OCI-LY1 (cell line): ENCODE measurements around the gene CHST8.

Experiments
- H2AFZ ChIP-seq: fragments of 200-600 bp; sonication (generic), shearing (Covaris generic); 2 replicates; pipeline ENCODE4 v1.6.0; 2014; ENCODE audit warnings: antibody characterized with exemption, mild to moderate bottlenecking, low read length
- H3F3A ChIP-seq: fragments of 200-600 bp; sonication (generic), shearing (Covaris generic); 2 replicates; pipeline ENCODE4 v1.6.0; 2014; ENCODE audit warnings: mild to moderate bottlenecking, antibody characterized with exemption, low read length, moderate library complexity; ENCODE audit not compliant: insufficient read depth
- H3K27ac ChIP-seq: fragments of 200-600 bp; sonication (generic); 2 replicates; pipeline ENCODE4 v1.5.1; 2014; ENCODE audit warnings: low read length, mixed run types, mild to moderate bottlenecking, low read depth; ENCODE audit not compliant: poor library complexity, severe bottlenecking
- H3K27me3 ChIP-seq: fragments of 200-600 bp; sonication (generic); 2 replicates; pipeline ENCODE4 v1.6.0; 2014; ENCODE audit warnings: antibody characterized with exemption, mild to moderate bottlenecking, low read length, moderate library complexity; ENCODE audit not compliant: insufficient read depth
- H3K36me3 ChIP-seq: fragments of 200-600 bp; sonication (generic); 2 replicates; pipeline ENCODE4 v1.6.1; 2014; ENCODE audit warnings: mild to moderate bottlenecking, antibody characterized with exemption, low read length, moderate library complexity, mixed read lengths; ENCODE audit not compliant: insufficient read depth
- H3K4me1 ChIP-seq: fragments of 200-600 bp; sonication (generic); 2 replicates; pipeline ENCODE4 v1.5.1; 2014; ENCODE audit warnings: mild to moderate bottlenecking, low read length, moderate library complexity; ENCODE audit not compliant: insufficient read depth, severe bottlenecking
- H3K4me2 ChIP-seq: fragments of 200-600 bp; sonication (generic), shearing (Covaris generic); 2 replicates; pipeline ENCODE4 v1.6.1; 2014; ENCODE audit warnings: low read length
- H3K4me3 ChIP-seq: fragments of 200-600 bp; sonication (generic); 2 replicates; pipeline ENCODE4 v1.5.1; 2014; ENCODE audit warnings: low read length, low read depth, mild to moderate bottlenecking, mixed read lengths; ENCODE audit not compliant: poor library complexity, severe bottlenecking
- H3K79me2 ChIP-seq: fragments of 200-600 bp; shearing (Covaris generic); 2 replicates; pipeline ENCODE4 v1.6.1; 2016; ENCODE audit warnings: mixed run types, low read length, mixed read lengths; ENCODE audit not compliant: insufficient read depth
- H3K9ac ChIP-seq: fragments of 200-600 bp; sonication (generic), shearing (Covaris generic); 2 replicates; pipeline ENCODE4 v1.6.1; 2014; ENCODE audit warnings: mild to moderate bottlenecking, low read length, mixed read lengths
- H3K9me2 ChIP-seq: fragments of 200-600 bp; sonication (generic), shearing (Covaris generic); 2 replicates; pipeline ENCODE4 v1.6.1; 2014; ENCODE audit warnings: low read depth, mild to moderate bottlenecking, low read length, mixed read lengths
- H3K9me3 ChIP-seq: fragments of 200-600 bp; shearing (Covaris generic); 2 replicates; pipeline ENCODE4 v1.6.1; 2014; ENCODE audit warnings: low read length, mixed read lengths
- H4K20me1 ChIP-seq: fragments of 200-600 bp; sonication (generic), shearing (Covaris generic); 2 replicates; pipeline ENCODE4 v1.6.0; 2016; ENCODE audit warnings: mild to moderate bottlenecking, low read length; ENCODE audit not compliant: insufficient read depth
- EZH2 ChIP-seq: fragments of 200-600 bp; sonication (generic), shearing (Covaris generic); IDR thresholded peaks from 2 replicates; pipeline ENCODE4 v1.8.0; 2017; ENCODE audit warnings: borderline replicate concordance, mixed run types, mild to moderate bottlenecking, antibody characterized with exemption, low read length, moderate library complexity, mixed read lengths
- TF ChIP-seq, protein P1 (sequence below): fragments of 200-600 bp; sonication (generic), shearing (Covaris generic); IDR thresholded peaks from 2 replicates; pipeline ENCODE4 v1.5.1; 2017; ENCODE audit warnings: mild to moderate bottlenecking, antibody characterized with exemption, low read length, moderate library complexity, mixed read lengths

Gene CHST8

DNA sequence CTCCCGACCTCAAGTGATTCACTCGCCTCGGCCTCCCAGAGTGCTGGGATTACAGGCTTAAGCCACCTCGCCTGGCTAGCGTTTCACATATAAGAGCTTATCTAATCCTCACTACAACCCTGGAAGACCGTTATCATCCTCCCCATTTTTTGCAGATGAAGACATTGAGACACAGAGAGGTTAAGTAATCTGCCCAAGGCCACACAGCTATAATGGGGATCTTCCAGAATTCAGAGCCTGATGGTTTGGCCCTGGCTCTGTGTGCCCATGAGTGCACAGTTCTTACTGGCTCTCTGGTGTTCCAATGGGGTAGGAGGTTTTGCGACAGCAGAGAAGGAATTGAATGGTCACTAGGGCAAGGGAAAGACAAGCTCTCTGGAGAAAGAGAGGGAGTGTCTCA lies 158.1 kb downstream of the CHST8 start:
- Histone ChIP-seq H3K4me2 (no peak overlapping the region), H3K9ac (no peak overlapping the region), H3K4me3 (no peak overlapping the region), H3K27me3 (no peaks in the 10 kb centered on the region), H4K20me1 (no peaks in the 10 kb centered on the region), H3F3A (no peaks in the 10 kb centered on the region), H3K9me2 (no peaks in the 10 kb centered on the region), H3K4me1 (no peaks in the 10 kb centered on the region), H2AFZ (no peak overlapping the region), H3K9me3 (no peaks in the 10 kb centered on the region), H3K79me2 (no peaks in the 10 kb centered on the region), H3K27ac (no peak overlapping the region), H3K36me3 (no peaks in the 10 kb centered on the region)
- TF ChIP-seq, protein P1, sequence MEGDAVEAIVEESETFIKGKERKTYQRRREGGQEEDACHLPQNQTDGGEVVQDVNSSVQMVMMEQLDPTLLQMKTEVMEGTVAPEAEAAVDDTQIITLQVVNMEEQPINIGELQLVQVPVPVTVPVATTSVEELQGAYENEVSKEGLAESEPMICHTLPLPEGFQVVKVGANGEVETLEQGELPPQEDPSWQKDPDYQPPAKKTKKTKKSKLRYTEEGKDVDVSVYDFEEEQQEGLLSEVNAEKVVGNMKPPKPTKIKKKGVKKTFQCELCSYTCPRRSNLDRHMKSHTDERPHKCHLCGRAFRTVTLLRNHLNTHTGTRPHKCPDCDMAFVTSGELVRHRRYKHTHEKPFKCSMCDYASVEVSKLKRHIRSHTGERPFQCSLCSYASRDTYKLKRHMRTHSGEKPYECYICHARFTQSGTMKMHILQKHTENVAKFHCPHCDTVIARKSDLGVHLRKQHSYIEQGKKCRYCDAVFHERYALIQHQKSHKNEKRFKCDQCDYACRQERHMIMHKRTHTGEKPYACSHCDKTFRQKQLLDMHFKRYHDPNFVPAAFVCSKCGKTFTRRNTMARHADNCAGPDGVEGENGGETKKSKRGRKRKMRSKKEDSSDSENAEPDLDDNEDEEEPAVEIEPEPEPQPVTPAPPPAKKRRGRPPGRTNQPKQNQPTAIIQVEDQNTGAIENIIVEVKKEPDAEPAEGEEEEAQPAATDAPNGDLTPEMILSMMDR: no peak
- TF ChIP-seq EZH2: no peak

DNA sequence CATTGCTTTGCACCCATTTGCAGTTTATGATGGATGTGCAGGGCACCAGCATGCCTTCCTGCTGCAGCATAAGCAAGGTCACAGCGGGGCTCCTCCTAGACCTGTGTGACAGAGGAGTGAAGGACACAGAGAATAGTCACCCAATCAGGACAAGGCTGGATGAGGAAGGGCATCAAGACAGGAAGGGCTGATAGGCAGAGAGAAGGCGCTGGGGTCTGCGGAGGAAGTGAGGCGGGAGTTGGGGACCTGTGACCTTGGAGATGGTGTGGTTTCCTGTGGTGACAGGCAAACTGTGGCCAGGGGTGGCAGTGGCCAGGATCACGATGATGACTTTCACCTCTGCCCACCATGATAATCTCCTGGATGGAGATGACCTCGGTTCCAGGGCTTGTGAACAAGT lies 158.5 kb downstream of the CHST8 start:
- Histone ChIP-seq H3K4me2 (no peak overlapping the region), H2AFZ (no peak overlapping the region), H3K4me3 (no peak overlapping the region), H4K20me1 (no peaks in the 10 kb centered on the region), H3F3A (no peaks in the 10 kb centered on the region), H3K36me3 (no peaks in the 10 kb centered on the region), H3K9me2 (no peaks in the 10 kb centered on the region), H3K9ac (no peak overlapping the region), H3K27me3 (no peaks in the 10 kb centered on the region), H3K4me1 (no peaks in the 10 kb centered on the region), H3K9me3 (no peaks in the 10 kb centered on the region), H3K27ac (no peak overlapping the region), H3K79me2 (no peaks in the 10 kb centered on the region)
- TF ChIP-seq, protein P1: no peak

DNA sequence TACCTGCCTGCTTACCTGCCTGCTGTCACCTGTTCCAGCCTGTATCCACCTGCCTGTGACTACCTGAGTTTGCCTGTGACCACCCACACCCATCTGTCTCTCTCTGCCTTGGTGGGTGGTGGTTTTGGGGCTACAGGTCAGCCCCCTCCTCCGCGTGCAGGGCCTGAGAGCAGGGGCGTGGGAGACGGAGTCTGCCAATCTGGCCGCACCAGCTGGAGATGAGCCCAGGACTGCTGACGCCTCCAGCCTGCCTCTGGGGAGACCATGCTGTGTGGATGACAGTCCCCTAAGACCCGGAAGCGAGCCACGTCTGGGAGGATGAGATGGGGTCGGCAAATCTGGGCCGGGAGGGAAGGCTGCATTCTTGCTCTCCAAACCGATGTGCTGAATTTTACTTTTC lies 159.0 kb downstream of the CHST8 start:
- no peak overlapping the region for H2AFZ ChIP-seq
- H3F3A ChIP-seq: no peaks in the 10 kb centered on the region
- H4K20me1 ChIP-seq: no peaks in the 10 kb centered on the region
- no peaks in the 10 kb centered on the region for H3K9me3 ChIP-seq
- no peaks in the 10 kb centered on the region for H3K27me3 ChIP-seq
- no peak overlapping the region for H3K4me2 ChIP-seq
- no peaks in the 10 kb centered on the region for H3K9me2 ChIP-seq
- H3K9ac ChIP-seq: no peak overlapping the region
- TF ChIP-seq, protein P1: no peak
- TF ChIP-seq EZH2: no peak
- no peak overlapping the region for H3K4me3 ChIP-seq
- no peaks in the 10 kb centered on the region for H3K36me3 ChIP-seq
- H3K79me2 ChIP-seq: no peaks in the 10 kb centered on the region
- no peaks in the 10 kb centered on the region for H3K4me1 ChIP-seq
- no peak overlapping the region for H3K27ac ChIP-seq
